Panc1 (cell line): ENCODE measurements around the gene LGI4. TPM values are rescaled to one million over a fixed set of nuclear protein-coding genes. Genes with fewer than 3 reads are reported as not detected.

Experiments
- ATAC-seq: fragments of 200-7000 bp; cut with Tn5 transposase; 2 replicates; pipeline ENCODE4 v1.9.1; 2020; ENCODE audit warnings: mild to moderate bottlenecking, moderate library complexity
- BruUV-seq: library from RNA; stranded (reverse); fragments of 400-500 nt; replicated peaks from 2 replicates; lab custom pipeline; 2021; lab: Mats Ljungman, UMichigan
- CTCF ChIA-PET: fragments of 300-600 bp; sonication (Branson Sonifier 250); formaldehyde crosslinking; loops from one replicate; lab custom pipeline; 2022; ENCODE audit warnings: antibody characterized with exemption; lab: Charles Lee
- POLR2A ChIA-PET: fragments of 300-600 bp; sonication (Branson Sonifier 250); formaldehyde crosslinking; loops from one replicate; lab custom pipeline; 2022; ENCODE audit warnings: antibody characterized with exemption; lab: Charles Lee
- DNase-seq: peaks from one replicate; pipeline ENCODE4 v3.0.0-alpha.2; 2010; ENCODE audit warnings: low read depth, low spot score
- H3K27ac ChIP-seq: 2 replicates; pipeline ENCODE4 v1.5.1; 2011; ENCODE audit warnings: mild to moderate bottlenecking, low read length, inconsistent platforms
- H3K27me3 ChIP-seq: fragments of 200-500 bp; sonication (Bioruptor generic); 2 replicates; pipeline ENCODE4 v1.6.0; 2014; ENCODE audit warnings: low read length, inconsistent platforms; ENCODE audit not compliant: control insufficient read depth, insufficient read depth
- H3K36me3 ChIP-seq: fragments of 200-500 bp; sonication (Bioruptor generic); 2 replicates; pipeline ENCODE4 v1.5.1; 2014; ENCODE audit warnings: inconsistent platforms, mild to moderate bottlenecking, low read length, moderate library complexity; ENCODE audit not compliant: control insufficient read depth, insufficient read depth
- H3K4me1 ChIP-seq: 2 replicates; pipeline ENCODE4 v1.5.1; 2011; ENCODE audit warnings: inconsistent platforms, mild to moderate bottlenecking, low read length, moderate library complexity; ENCODE audit not compliant: control insufficient read depth, insufficient read depth
- H3K4me3 ChIP-seq, 2 experiments: 2 replicates each; pipeline ENCODE4 v1.5.1; 2011 to 2012; ENCODE audit warnings: low read depth in 2 of 2, low read length in 2 of 2, mild to moderate bottlenecking in 2 of 2, inconsistent platforms in 1 of 2, moderate library complexity in 1 of 2
- H3K9me3 ChIP-seq: fragments of 200-500 bp; sonication (Bioruptor generic); 2 replicates; pipeline ENCODE4 v1.5.1; 2014; ENCODE audit warnings: low read depth, mild to moderate bottlenecking, inconsistent platforms, low read length, moderate library complexity; ENCODE audit not compliant: control insufficient read depth, insufficient read depth
- POLR2AphosphoS5 ChIP-seq: IDR thresholded peaks from 2 replicates; pipeline ENCODE4 v1.6.1; 2012; ENCODE audit warnings: mild to moderate bottlenecking, low read depth, low read length, moderate library complexity
- REST ChIP-seq, 2 experiments: IDR thresholded peaks; 2 replicates each; pipeline ENCODE4 v1.6.1; 2011 to 2012; ENCODE audit warnings: low read depth in 2 of 2, control low read depth in 1 of 2, low read length in 1 of 2, mild to moderate bottlenecking in 1 of 2, moderate library complexity in 1 of 2; ENCODE audit not compliant: insufficient read depth in 1 of 2
- SIN3A ChIP-seq: IDR thresholded peaks from 2 replicates; pipeline ENCODE4 v1.6.1; 2012; ENCODE audit warnings: low read depth, mild to moderate bottlenecking, low read length, moderate library complexity, borderline replicate concordance; ENCODE audit not compliant: insufficient read depth
- TCF7L2 ChIP-seq: IDR thresholded peaks from 2 replicates; pipeline ENCODE4 v1.6.1; 2011; ENCODE audit warnings: mild to moderate bottlenecking, low read depth, low read length, inconsistent platforms
- in situ Hi-C: cut with HindIII; loops from 2 replicates; pipeline ENCODE4 v1.10.0; 2016; ENCODE audit warnings: low sequenced_read_pairs, low pct_unique_long_range_greater_than_20kb
- intact Hi-C: fragments of 100-400 bp; cut with micrococcal nuclease; formaldehyde crosslinking; loops from one replicate; pipeline ENCODE4 v1.10.0; 2022; ENCODE audit not compliant: unreplicated experiment
- total RNA-seq: library from RNA; stranded (reverse); gene quantifications from one replicate; pipeline ENCODE4 v1.2.1, GENCODE V29; 2021; ENCODE audit not compliant: unreplicated experiment
- TF ChIP-seq, protein P1 (sequence below): fragments of 450-650 bp; IDR thresholded peaks from 2 replicates; pipeline ENCODE4 v1.5.1; 2017; ENCODE audit warnings: mild to moderate bottlenecking

The LGI4 gene
- total RNA-seq, 1 experiment from 2014 or later = 0.18 TPM

- Histone ChIP-seq H3K4me1 (peaks cover 3% of the 10 kb centered on the region), H3K36me3 (no peaks in the 10 kb centered on the region), H3K9me3 (no peaks in the 10 kb centered on the region), H3K4me3 (no peak overlapping the region), H3K27ac (no peak overlapping the region), H3K27me3 (0 out of 2 replicates have a peak, but pooled peaks cover 2% of the 10 kb centered on the region)
- intact Hi-C loops = no loop called here
- in situ Hi-C loops = no loop called here
- no TSS peak for BruUV-seq
- POLR2A ChIA-PET = no interaction called here
- ATAC-seq (no peak), DNase-seq (no peak)
- CTCF ChIA-PET = no interaction called here
- TF ChIP-seq SIN3A = no peak
- TF ChIP-seq REST (IDR thresholded peaks at IDR 0.05; ENCODE audit: insufficient read depth in 1 of 2, low read depth in 2 of 2, low read length in 1 of 2) = no peak
- TF ChIP-seq POLR2AphosphoS5 = no peak
- TF ChIP-seq, protein P1, sequence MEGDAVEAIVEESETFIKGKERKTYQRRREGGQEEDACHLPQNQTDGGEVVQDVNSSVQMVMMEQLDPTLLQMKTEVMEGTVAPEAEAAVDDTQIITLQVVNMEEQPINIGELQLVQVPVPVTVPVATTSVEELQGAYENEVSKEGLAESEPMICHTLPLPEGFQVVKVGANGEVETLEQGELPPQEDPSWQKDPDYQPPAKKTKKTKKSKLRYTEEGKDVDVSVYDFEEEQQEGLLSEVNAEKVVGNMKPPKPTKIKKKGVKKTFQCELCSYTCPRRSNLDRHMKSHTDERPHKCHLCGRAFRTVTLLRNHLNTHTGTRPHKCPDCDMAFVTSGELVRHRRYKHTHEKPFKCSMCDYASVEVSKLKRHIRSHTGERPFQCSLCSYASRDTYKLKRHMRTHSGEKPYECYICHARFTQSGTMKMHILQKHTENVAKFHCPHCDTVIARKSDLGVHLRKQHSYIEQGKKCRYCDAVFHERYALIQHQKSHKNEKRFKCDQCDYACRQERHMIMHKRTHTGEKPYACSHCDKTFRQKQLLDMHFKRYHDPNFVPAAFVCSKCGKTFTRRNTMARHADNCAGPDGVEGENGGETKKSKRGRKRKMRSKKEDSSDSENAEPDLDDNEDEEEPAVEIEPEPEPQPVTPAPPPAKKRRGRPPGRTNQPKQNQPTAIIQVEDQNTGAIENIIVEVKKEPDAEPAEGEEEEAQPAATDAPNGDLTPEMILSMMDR = no peak
- TF ChIP-seq TCF7L2 = no peak
Measured at GRCh38 chr19:35119091-35119490, 15.8 kb downstream of the LGI4 start.

GRCh38 chr19:35118268-35119020 lies 16.4 kb downstream of the LGI4 start:
- ChIA-PET POLR2A (no interaction called here), CTCF (interaction anchor here (0.7 kb wide), 1 partner anchor 236 kb away, joined by 8 read pairs; no protein-coding TSS in a partner anchor)
- DNase-seq (no peak), ATAC-seq (no peak)
- Histone ChIP-seq H3K27me3 (0 out of 2 replicates have a peak, but pooled peaks cover 2% of the 10 kb centered on the region), H3K36me3 (no peaks in the 10 kb centered on the region), H3K4me1 (no peaks in the 10 kb centered on the region), H3K9me3 (no peaks in the 10 kb centered on the region), H3K4me3 (no peak overlapping the region), H3K27ac (no peak overlapping the region)
- intact Hi-C loops (no loop called here), in situ Hi-C loops (no loop called here)
- no TSS peak for BruUV-seq
- no peak for TF ChIP-seq POLR2AphosphoS5

DNA sequence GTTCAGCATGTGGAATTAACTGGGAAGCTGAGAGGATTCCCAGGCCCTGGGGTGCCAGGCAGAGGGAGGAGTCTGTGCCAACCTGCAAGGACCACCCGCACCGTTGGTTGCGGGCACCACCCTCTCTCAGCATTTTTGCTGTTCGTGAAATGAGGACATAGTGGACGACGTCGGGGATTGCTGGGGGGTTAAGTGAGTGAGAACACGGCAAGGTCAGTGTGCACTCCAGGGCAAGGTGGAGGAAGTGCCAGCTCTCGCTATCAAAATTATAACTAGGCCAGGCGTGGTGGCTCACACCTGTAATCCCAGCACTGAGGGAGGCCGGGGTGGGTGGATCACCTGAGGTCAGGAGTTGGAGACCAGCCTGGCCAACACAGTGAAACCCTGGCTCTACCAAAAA lies 17.1 kb downstream of the LGI4 start:
- no peak for ATAC-seq
- Histone ChIP-seq H3K9me3 (no peaks in the 10 kb centered on the region), H3K27me3 (0 out of 2 replicates have a peak, but pooled peaks cover 2% of the 10 kb centered on the region), H3K36me3 (no peaks in the 10 kb centered on the region), H3K4me3 (no peak overlapping the region), H3K4me1 (no peaks in the 10 kb centered on the region), H3K27ac (no peak overlapping the region)
- DNase-seq = no peak
- intact Hi-C loops (no loop called here), in situ Hi-C loops (no loop called here)
- CTCF ChIA-PET = interaction anchor here (0.6 to 0.7 kb wide), 2 partner anchors 25 to 237 kb away, joined by 8 read pairs; no protein-coding TSS in a partner anchor
- no peak for TF ChIP-seq TCF7L2
- TF ChIP-seq, protein P1 = no peak
- TF ChIP-seq SIN3A = no peak
- TF ChIP-seq REST (IDR thresholded peaks at IDR 0.05; ENCODE audit: insufficient read depth in 1 of 2, low read depth in 2 of 2, low read length in 1 of 2) = no peak
- no peak for TF ChIP-seq POLR2AphosphoS5
- POLR2A ChIA-PET = no interaction called here
- BruUV-seq = no TSS peak
